OCI-LY3 (cell line): ENCODE measurements around the gene PAK4.

ENCODE experiments used
- H2AFZ ChIP-seq: fragments of 200-600, 300-600 bp; shearing (Covaris generic); 2 replicates; pipeline ENCODE4 v1.6.0; 2014; ENCODE audit warnings: antibody characterized with exemption, low read depth, low read length
- H3K27ac ChIP-seq: fragments of 200-600, 300-600 bp; sonication (generic); 2 replicates; pipeline ENCODE4 v1.5.1; 2014; ENCODE audit warnings: mild to moderate bottlenecking, low read length, moderate library complexity, mixed read lengths
- H3K27me3 ChIP-seq: fragments of 200-600, 300-600 bp; sonication (generic); 2 replicates; pipeline ENCODE4 v1.6.1; 2014; ENCODE audit warnings: low read depth, low read length, mixed read lengths
- H3K36me3 ChIP-seq: fragments of 200-600, 300-600 bp; sonication (generic); replicated peaks from 2 replicates; pipeline ENCODE3; 2014; ENCODE audit warnings: low read depth, low read length, mixed read lengths
- H3K4me1 ChIP-seq: fragments of 300-600, 200-600 bp; sonication (generic); 2 replicates; pipeline ENCODE4 v1.6.1; 2014; ENCODE audit warnings: low read length, mixed read lengths
- H3K4me2 ChIP-seq: fragments of 200-600, 300-600 bp; sonication (generic); 2 replicates; pipeline ENCODE4 v1.6.1; 2014; ENCODE audit warnings: low read length, mixed read lengths
- H3K4me3 ChIP-seq: fragments of 300-600, 200-600 bp; sonication (generic); 2 replicates; pipeline ENCODE4 v1.5.1; 2014; ENCODE audit warnings: antibody characterized with exemption, mild to moderate bottlenecking, low read length, moderate library complexity
- H3K79me2 ChIP-seq: fragments of 300-600, 200-600 bp; shearing (Covaris generic); 2 replicates; pipeline ENCODE4 v1.6.1; 2014; ENCODE audit warnings: mild to moderate bottlenecking, low read length, mixed read lengths
- H3K9ac ChIP-seq: fragments of 300-600, 200-600 bp; shearing (Covaris generic); 2 replicates; pipeline ENCODE4 v1.6.0; 2014; ENCODE audit warnings: mild to moderate bottlenecking, low read length, moderate library complexity
- H3K9me3 ChIP-seq: fragments of 200-600, 300-600 bp; shearing (Covaris generic); 2 replicates; pipeline ENCODE4 v1.6.1; 2014; ENCODE audit warnings: low read length, mixed read lengths; ENCODE audit not compliant: insufficient read depth
- H4K20me1 ChIP-seq: fragments of 200-600, 300-600 bp; sonication (generic); 2 replicates; pipeline ENCODE4 v1.6.1; 2016; ENCODE audit warnings: low read length, mixed read lengths; ENCODE audit not compliant: insufficient read depth
- CTCF ChIP-seq: fragments of 200-600, 300-600 bp; sonication (generic); IDR thresholded peaks from 2 replicates; pipeline ENCODE4 v1.5.1; 2014; ENCODE audit warnings: antibody characterized with exemption, low read length, low read depth
- EZH2phosphoT487 ChIP-seq: fragments of 200-600 bp; shearing (Covaris generic); IDR thresholded peaks from 2 replicates; pipeline ENCODE4 v1.6.1; 2018; ENCODE audit warnings: antibody characterized with exemption, mixed run types, low read depth

Gene PAK4

GRCh38 chr19:39156326-39157230, 31.0 kb downstream of the PAK4 start:
- Histone ChIP-seq H3K27me3 (no peaks in the 10 kb centered on the region), H4K20me1 (peaks cover 52% of the 10 kb centered on the region), H3K36me3 (no peaks in the 10 kb centered on the region), H3K4me2 (no peak overlapping the region), H3K9me3 (no peaks in the 10 kb centered on the region), H3K4me1 (no peaks in the 10 kb centered on the region), H2AFZ (no peak overlapping the region), H3K79me2 (no peaks in the 10 kb centered on the region; the same call in 1 of the 2 replicates), H3K4me3 (no peak overlapping the region), H3K27ac (no peak overlapping the region), H3K9ac (no peak overlapping the region)
- TF ChIP-seq EZH2phosphoT487 (no peak), CTCF (no peak)

GRCh38 chr19:39157275-39157996, 31.9 kb downstream of the PAK4 start:
- Histone ChIP-seq H2AFZ (no peak overlapping the region), H3K27ac (no peak overlapping the region), H3K4me3 (no peak overlapping the region), H3K27me3 (no peaks in the 10 kb centered on the region), H3K36me3 (no peaks in the 10 kb centered on the region), H3K9me3 (no peaks in the 10 kb centered on the region), H3K79me2 (no peaks in the 10 kb centered on the region; the same call in 1 of the 2 replicates), H4K20me1 (peaks cover 50% of the 10 kb centered on the region), H3K9ac (no peak overlapping the region), H3K4me2 (no peak overlapping the region), H3K4me1 (no peaks in the 10 kb centered on the region)
- TF ChIP-seq EZH2phosphoT487 (no peak), CTCF (no peak)

- Histone ChIP-seq H2AFZ (no peak overlapping the region), H3K4me3 (no peak overlapping the region), H3K27ac (no peak overlapping the region), H3K36me3 (no peaks in the 10 kb centered on the region), H3K4me2 (no peak overlapping the region), H3K9me3 (no peaks in the 10 kb centered on the region), H3K79me2 (no peaks in the 10 kb centered on the region; the same call in 1 of the 2 replicates), H3K9ac (no peak overlapping the region), H3K4me1 (no peaks in the 10 kb centered on the region), H4K20me1 (peaks cover 52% of the 10 kb centered on the region), H3K27me3 (no peaks in the 10 kb centered on the region)
- no peak for TF ChIP-seq EZH2phosphoT487
- no peak for TF ChIP-seq CTCF
Observed at GRCh38 chr19:39157997-39158389, 32.4 kb downstream of the PAK4 start.

- Histone ChIP-seq H3K9ac (no peak overlapping the region), H3K27ac (no peak overlapping the region)
Observed at GRCh38 chr19:39158646-39159260, 33.2 kb downstream of the PAK4 start.

More at GRCh38 chr19:39158646-39159260, 33.2 kb downstream of the PAK4 start:
- H3K9me3 ChIP-seq, result no peaks in the 10 kb centered on the region
- no peak overlapping the region for H3K4me2 ChIP-seq
- TF ChIP-seq CTCF, result no peak
- TF ChIP-seq EZH2phosphoT487, result no peak
- no peaks in the 10 kb centered on the region for H3K4me1 ChIP-seq
- peaks cover 57% of the 10 kb centered on the region for H4K20me1 ChIP-seq
- no peaks in the 10 kb centered on the region; the same call in 1 of the 2 replicates for H3K79me2 ChIP-seq
- H3K36me3 ChIP-seq, result no peaks in the 10 kb centered on the region
- no peak overlapping the region for H3K4me3 ChIP-seq
- H2AFZ ChIP-seq, result no peak overlapping the region
- no peaks in the 10 kb centered on the region for H3K27me3 ChIP-seq
